ENCODE measurements around the gene NTRK2.

The NTRK2 gene

DNA sequence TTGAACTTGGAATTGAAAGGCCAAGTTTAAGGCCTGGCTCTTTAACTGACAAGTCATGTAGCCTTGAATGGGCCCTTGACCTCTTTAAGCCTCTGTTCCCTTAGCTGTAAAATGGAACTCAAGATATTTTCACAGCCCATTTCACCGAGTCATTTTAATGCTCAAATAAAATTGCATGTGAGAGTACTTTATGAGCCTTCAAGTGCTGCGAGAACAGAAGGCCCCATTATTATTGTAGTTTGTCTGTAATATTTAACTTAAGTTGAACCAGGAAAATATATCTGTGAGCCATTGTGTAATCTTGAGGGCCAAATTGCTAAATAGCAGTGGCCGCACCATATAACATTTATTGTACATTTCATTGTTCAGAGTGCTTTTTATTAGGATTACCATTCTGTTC, 249.9 kb downstream of the NTRK2 start:
- H3K27ac ChIP-seq = no peak overlapping the region
- TF ChIP-seq, protein P1, sequence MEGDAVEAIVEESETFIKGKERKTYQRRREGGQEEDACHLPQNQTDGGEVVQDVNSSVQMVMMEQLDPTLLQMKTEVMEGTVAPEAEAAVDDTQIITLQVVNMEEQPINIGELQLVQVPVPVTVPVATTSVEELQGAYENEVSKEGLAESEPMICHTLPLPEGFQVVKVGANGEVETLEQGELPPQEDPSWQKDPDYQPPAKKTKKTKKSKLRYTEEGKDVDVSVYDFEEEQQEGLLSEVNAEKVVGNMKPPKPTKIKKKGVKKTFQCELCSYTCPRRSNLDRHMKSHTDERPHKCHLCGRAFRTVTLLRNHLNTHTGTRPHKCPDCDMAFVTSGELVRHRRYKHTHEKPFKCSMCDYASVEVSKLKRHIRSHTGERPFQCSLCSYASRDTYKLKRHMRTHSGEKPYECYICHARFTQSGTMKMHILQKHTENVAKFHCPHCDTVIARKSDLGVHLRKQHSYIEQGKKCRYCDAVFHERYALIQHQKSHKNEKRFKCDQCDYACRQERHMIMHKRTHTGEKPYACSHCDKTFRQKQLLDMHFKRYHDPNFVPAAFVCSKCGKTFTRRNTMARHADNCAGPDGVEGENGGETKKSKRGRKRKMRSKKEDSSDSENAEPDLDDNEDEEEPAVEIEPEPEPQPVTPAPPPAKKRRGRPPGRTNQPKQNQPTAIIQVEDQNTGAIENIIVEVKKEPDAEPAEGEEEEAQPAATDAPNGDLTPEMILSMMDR (IDR thresholded peaks at IDR 0.05) = no peak

DNA sequence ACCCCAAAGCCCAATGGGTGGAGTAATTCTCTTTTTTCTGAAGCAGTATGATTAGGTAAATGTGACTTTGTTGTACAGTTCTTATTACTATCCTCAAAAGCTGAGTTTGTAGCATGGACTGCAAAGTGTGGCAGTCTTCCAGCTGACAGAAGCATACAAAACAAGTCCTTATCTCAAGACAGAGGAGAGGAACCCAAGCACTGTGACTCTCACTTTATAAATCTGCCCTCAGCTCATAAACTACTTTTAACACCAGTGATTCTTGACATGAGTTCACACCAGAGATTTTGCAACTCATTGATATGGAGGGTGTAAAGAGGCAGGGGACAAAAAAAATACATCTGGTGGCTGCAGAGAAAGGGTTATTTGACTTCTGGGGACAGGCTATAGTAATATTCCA, 251.6 kb downstream of the NTRK2 start:
- no peak for DNase-seq (ENCODE audit: low spot score)
- Histone ChIP-seq H3K27ac (no peak overlapping the region), H3K4me3 (no peak overlapping the region)
- TF ChIP-seq, protein P1 (IDR thresholded peaks at IDR 0.05) = no peak

More for the DNA sequence above, 249.9 kb downstream of the NTRK2 start:
- H3K4me3 ChIP-seq = no peak overlapping the region
- DNase-seq (ENCODE audit: low spot score) = no peak

DNA sequence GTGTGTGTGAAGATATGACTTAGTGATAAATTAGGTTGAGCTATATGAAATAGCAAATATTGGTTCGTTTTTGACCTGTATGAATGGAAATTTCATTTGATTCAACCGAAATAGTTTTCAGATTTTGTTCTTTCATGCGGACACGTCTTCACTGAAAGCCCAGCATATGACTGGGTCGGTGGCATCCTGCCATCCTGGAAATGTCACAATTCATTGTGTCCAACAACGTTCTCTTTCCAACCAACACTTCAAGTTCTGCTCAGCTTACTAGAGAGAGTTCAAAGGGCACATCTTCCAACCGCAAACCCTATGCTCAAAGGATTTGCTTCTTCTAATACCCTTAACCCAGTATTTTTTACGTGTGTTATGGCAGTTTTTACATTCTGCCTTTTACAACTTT, 252.5 kb downstream of the NTRK2 start:
- Histone ChIP-seq H3K27ac (no peak overlapping the region), H3K4me3 (no peak overlapping the region)
- TF ChIP-seq, protein P1 (IDR thresholded peaks at IDR 0.05) = no peak
- no peak for DNase-seq (ENCODE audit: low spot score)

DNA sequence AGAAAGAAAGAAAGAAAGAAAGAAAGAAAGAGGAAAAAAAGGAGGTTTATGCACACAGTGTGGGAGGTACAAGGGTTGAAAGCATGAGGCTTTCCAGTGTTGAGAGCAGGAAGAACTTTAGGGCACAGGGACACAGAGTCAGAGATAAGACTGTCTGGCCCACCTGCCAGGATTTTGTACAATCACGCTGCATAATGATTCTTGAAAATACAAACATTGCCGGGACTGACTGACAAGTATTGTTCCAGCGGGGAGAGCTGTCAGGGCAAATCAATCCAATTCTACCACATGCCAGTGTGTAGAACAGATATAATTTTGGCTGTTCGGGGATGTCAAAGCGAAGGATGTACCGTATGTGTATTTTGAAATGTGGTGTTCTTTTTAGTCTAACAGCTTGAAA, 254.7 kb downstream of the NTRK2 start:
- TF ChIP-seq, protein P1 (IDR thresholded peaks at IDR 0.05) = no peak
- no peak for DNase-seq (ENCODE audit: low spot score)
- H3K27ac ChIP-seq = no peak overlapping the region
- no peak overlapping the region for H3K4me3 ChIP-seq

DNA sequence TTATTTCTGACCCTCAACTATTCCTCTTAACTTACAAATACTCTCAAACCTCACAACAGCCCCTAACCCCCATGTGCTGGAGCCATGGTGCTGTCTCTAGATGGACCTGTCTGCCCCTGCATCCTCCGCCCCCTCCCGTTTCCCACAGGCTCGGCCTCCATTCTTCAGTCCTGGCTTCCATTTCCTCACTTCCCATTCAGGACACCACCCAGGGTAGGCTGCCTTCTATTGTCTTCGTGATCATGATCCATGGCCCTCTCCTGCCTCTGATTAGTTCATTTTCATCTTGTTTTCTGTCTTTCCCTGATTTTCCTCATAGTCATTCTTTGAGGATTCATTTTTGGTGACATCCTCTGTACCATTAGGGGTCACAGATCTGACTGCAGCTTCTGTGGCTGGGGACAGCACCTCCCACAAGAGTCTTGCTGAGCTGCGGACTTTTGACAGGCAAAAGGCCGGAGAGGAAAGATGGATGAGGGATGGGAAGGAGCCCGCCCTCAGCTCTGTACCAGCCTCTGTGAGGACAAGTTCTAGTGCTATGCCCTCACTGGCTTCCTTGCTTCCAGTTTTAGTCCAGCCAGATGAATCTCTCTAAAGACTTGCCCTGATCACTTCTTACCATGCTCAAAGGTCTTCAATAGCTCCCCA, 255.8 kb downstream of the NTRK2 start:
- H3K4me3 ChIP-seq = no peak overlapping the region
- no peak overlapping the region for H3K27ac ChIP-seq
- TF ChIP-seq, protein P1 (IDR thresholded peaks at IDR 0.05) = no peak
- DNase-seq (ENCODE audit: low spot score) = no peak

DNA sequence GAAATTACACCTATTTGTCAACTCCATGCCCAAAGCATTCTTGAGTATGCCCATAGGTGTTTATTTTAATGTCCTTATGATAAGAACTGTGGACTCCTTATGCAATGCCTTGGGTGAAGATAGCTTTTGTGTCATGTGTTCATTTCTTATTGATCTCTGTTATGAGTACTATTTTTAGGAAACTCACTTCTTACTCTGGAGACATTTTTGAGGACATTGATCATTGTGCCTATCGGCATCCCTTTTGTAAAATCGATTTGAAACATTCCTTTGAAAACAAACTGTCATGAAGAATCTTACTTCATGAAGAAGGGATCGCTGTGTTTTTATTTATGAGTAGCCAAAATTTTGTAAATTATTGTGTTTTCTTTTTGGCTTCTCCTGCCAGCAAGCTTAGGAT, 257.3 kb downstream of the NTRK2 start:
- Histone ChIP-seq H3K27ac (no peak overlapping the region), H3K4me3 (no peak overlapping the region)
- TF ChIP-seq, protein P1 (IDR thresholded peaks at IDR 0.05) = no peak
- no peak for DNase-seq (ENCODE audit: low spot score)

DNA sequence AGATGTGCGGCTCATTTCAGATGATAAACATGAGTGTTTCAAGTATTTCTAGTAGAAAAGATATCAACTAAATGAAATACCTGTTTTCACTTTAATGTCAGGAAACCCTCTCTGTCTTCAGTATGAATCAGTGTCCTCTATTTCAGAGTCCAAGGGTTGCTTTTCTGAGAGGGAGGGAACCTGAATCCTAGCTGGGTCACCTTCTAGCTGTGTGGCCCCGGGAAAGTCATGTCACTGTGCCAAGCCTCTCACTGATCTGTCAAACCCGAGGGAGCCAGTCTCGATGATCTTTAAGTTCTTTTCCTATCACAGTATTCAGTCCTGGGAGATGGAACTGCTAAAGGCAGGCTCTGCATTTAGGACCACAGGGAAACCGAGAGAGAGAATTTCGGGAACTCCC, 258.9 kb downstream of the NTRK2 start:
- Histone ChIP-seq H3K4me3 (no peak overlapping the region), H3K27ac (no peak overlapping the region)
- TF ChIP-seq, protein P1 (IDR thresholded peaks at IDR 0.05) = no peak
- DNase-seq (ENCODE audit: low spot score) = no peak
